ENCODE measurements around the gene CCNK. TPM values are rescaled to one million over a fixed set of nuclear protein-coding genes. Genes with fewer than 3 reads are reported as not detected.
A peak's percentile ranks its signal among the peaks of the same experiment; 100 is the strongest.

Gene CCNK
- total RNA-seq, 2 donors from 2014 or later, result 65.8 to 67.7 TPM

- no peak overlapping the region for H3K9ac ChIP-seq (ENCODE audit: low read depth in 2 of 2, low read length in 2 of 2)
- no peak for DNase-seq
- H3K27ac ChIP-seq, result no peak overlapping the region
- H3K27me3 ChIP-seq, result no peaks in the 10 kb centered on the region
- intact Hi-C loops (cut with DNase I), result no loop called here
- no peak overlapping the region for H3K4me3 ChIP-seq
- no peaks in the 10 kb centered on the region for H3K9me3 ChIP-seq
- peaks cover 57% of the 10 kb centered on the region for H3K36me3 ChIP-seq
- no peaks in the 10 kb centered on the region for H3K4me1 ChIP-seq
- TF ChIP-seq CTCF (IDR thresholded peaks at IDR 0.05), result no peak
These were observed 25.1 kb downstream of the CCNK start for GRCh38 chr14:99506276-99506675.

GRCh38 chr14:99507860-99508640, 26.8 kb downstream of the CCNK start:
- no peak overlapping the region for H3K4me3 ChIP-seq
- no peaks in the 10 kb centered on the region for H3K27me3 ChIP-seq
- peaks cover 41% of the 10 kb centered on the region for H3K36me3 ChIP-seq
- DNase-seq, result no peak
- no peak overlapping the region for H3K27ac ChIP-seq
- H3K9ac ChIP-seq (ENCODE audit: low read depth in 2 of 2, low read length in 2 of 2), result no peak overlapping the region
- intact Hi-C loops (cut with DNase I), result no loop called here
- TF ChIP-seq CTCF (IDR thresholded peaks at IDR 0.05), result no peak
- H3K9me3 ChIP-seq, result no peaks in the 10 kb centered on the region
- no peaks in the 10 kb centered on the region for H3K4me1 ChIP-seq

- peak; percentile 20 for DNase-seq
- no peak overlapping the region for H3K27ac ChIP-seq
These were observed 27.9 kb downstream of the CCNK start for GRCh38 chr14:99508896-99509629.

GRCh38 chr14:99509871-99510555, 28.8 kb downstream of the CCNK start:
- no peak for TF ChIP-seq CTCF (IDR thresholded peaks at IDR 0.05)

More at GRCh38 chr14:99508896-99509629, 27.9 kb downstream of the CCNK start:
- no peak overlapping the region for H3K9ac ChIP-seq (ENCODE audit: low read depth in 2 of 2, low read length in 2 of 2)
- H3K4me3 ChIP-seq, result no peak overlapping the region
- H3K9me3 ChIP-seq, result no peaks in the 10 kb centered on the region
- no peak for TF ChIP-seq CTCF (IDR thresholded peaks at IDR 0.05)
- peaks cover 31% of the 10 kb centered on the region for H3K36me3 ChIP-seq
- no peaks in the 10 kb centered on the region for H3K27me3 ChIP-seq
- intact Hi-C loops (cut with DNase I), result no loop called here
- H3K4me1 ChIP-seq, result no peaks in the 10 kb centered on the region

GRCh38 chr14:99510556-99511139, 29.4 kb downstream of the CCNK start:
- Histone ChIP-seq H3K9me3 (no peaks in the 10 kb centered on the region), H3K4me3 (no peak overlapping the region), H3K4me1 (no peaks in the 10 kb centered on the region), H3K27ac (no peak overlapping the region), H3K9ac (ENCODE audit: low read depth in 2 of 2, low read length in 2 of 2) (no peak overlapping the region), H3K36me3 (peaks cover 18% of the 10 kb centered on the region), H3K27me3 (no peaks in the 10 kb centered on the region)
- DNase-seq, result no peak
- no peak for TF ChIP-seq CTCF (IDR thresholded peaks at IDR 0.05)
- intact Hi-C loops (cut with DNase I), result loop anchor here (10.0 kb wide), 1 partner anchor 374 kb away; no protein-coding TSS in a partner anchor

More at GRCh38 chr14:99509871-99510555, 28.8 kb downstream of the CCNK start:
- no peak for DNase-seq
- H3K27ac ChIP-seq, result no peak overlapping the region
- H3K4me1 ChIP-seq, result no peaks in the 10 kb centered on the region
- H3K27me3 ChIP-seq, result no peaks in the 10 kb centered on the region
- H3K9ac ChIP-seq (ENCODE audit: low read depth in 2 of 2, low read length in 2 of 2), result no peak overlapping the region
- H3K4me3 ChIP-seq, result no peak overlapping the region
- H3K9me3 ChIP-seq, result no peaks in the 10 kb centered on the region
- H3K36me3 ChIP-seq, result peaks cover 24% of the 10 kb centered on the region
- intact Hi-C loops (cut with DNase I), result loop anchor here (10.0 kb wide), 1 partner anchor 375 kb away; no protein-coding TSS in a partner anchor
